Vagina (tissue), 2 donors: ENCODE data around the gene MYLK.

ENCODE experiments used
- CTCF ChIP-seq, 3 experiments: fragments of 450-650 bp in 2 of 3; fragments of 200-600 bp in 1 of 3; sonication (generic) in 1 of 3; IDR thresholded peaks; one replicate each; pipeline ENCODE4 v1.5.1; 2017 to 2019; ENCODE audit warnings: antibody characterized with exemption in 3 of 3, mild to moderate bottlenecking in 2 of 3, moderate library complexity in 2 of 3
- POLR2AphosphoS5 ChIP-seq, 2 donors: sonication (generic); formaldehyde crosslinking; IDR thresholded peaks; one replicate each; pipeline ENCODE4 v1.9.0; 2017; ENCODE audit warnings: antibody characterized with exemption in 2 of 2, mild to moderate bottlenecking in 2 of 2, low read depth in 1 of 2; ENCODE audit not compliant: insufficient read depth in 1 of 2

GRCh38 chr3:123881771-123882170 is 2.4 kb downstream of the MYLK start:
- TF ChIP-seq CTCF (IDR thresholded peaks at IDR 0.05), result no peak
- no peak for TF ChIP-seq POLR2AphosphoS5 (IDR thresholded peaks at IDR 0.05; ENCODE audit: insufficient read depth in 1 of 2, low read depth in 1 of 2)
